Loucy (cell line): ENCODE data around the gene MYOD1.

Source experiments
- H2AFZ ChIP-seq: fragments of 200-600 bp; sonication (generic); 2 replicates; pipeline ENCODE4 v1.6.0; 2016; ENCODE audit warnings: antibody characterized with exemption, mild to moderate bottlenecking, low read length, moderate library complexity
- H3F3A ChIP-seq: fragments of 200-600 bp; 2 replicates; pipeline ENCODE4 v1.6.0; 2016; ENCODE audit warnings: antibody characterized with exemption, low read depth, mild to moderate bottlenecking
- H3K27me3 ChIP-seq: fragments of 200-600 bp; sonication (generic); 2 replicates; pipeline ENCODE4 v1.6.1; 2014; ENCODE audit warnings: low read length, mild to moderate bottlenecking; ENCODE audit not compliant: insufficient read depth, poor library complexity, severe bottlenecking
- H3K36me3 ChIP-seq: fragments of 200-600 bp; sonication (generic); 2 replicates; pipeline ENCODE4 v1.6.1; 2016; ENCODE audit warnings: low read length; ENCODE audit not compliant: insufficient read depth
- H3K4me1 ChIP-seq: fragments of 200-600 bp; sonication (generic); 2 replicates; pipeline ENCODE4 v1.5.1; 2014; ENCODE audit warnings: low read length, mild to moderate bottlenecking; ENCODE audit not compliant: insufficient read depth, poor library complexity, severe bottlenecking
- H3K4me2 ChIP-seq: fragments of 200-600 bp; sonication (generic); 2 replicates; pipeline ENCODE4 v1.6.0; 2014; ENCODE audit warnings: antibody characterized with exemption, low read length, low read depth, mild to moderate bottlenecking; ENCODE audit not compliant: poor library complexity, severe bottlenecking
- H3K4me3 ChIP-seq: fragments of 200-600 bp; sonication (generic); 2 replicates; pipeline ENCODE4 v1.5.1; 2014; ENCODE audit warnings: low read length, mild to moderate bottlenecking, mixed read lengths; ENCODE audit not compliant: poor library complexity, severe bottlenecking
- H3K79me2 ChIP-seq: fragments of 200-600 bp; sonication (generic); 2 replicates; pipeline ENCODE4 v1.6.1; 2014; ENCODE audit warnings: low read length; ENCODE audit not compliant: insufficient read depth
- H3K9ac ChIP-seq: fragments of 200-600 bp; sonication (generic); 2 replicates; pipeline ENCODE4 v1.6.0; 2014; ENCODE audit warnings: mild to moderate bottlenecking, low read depth, low read length, moderate library complexity; ENCODE audit not compliant: poor library complexity, severe bottlenecking
- H3K9me2 ChIP-seq: fragments of 200-600 bp; sonication (generic); replicated peaks from 2 replicates; pipeline ENCODE4 v1.6.1; 2016; ENCODE audit warnings: low read depth, low read length, mixed read lengths
- H3K9me3 ChIP-seq: fragments of 200-600 bp; sonication (generic); 2 replicates; pipeline ENCODE4 v1.6.1; 2014; ENCODE audit warnings: mild to moderate bottlenecking, antibody characterized with exemption, low read length, low read depth; ENCODE audit not compliant: insufficient read depth
- H4K20me1 ChIP-seq: fragments of 200-600 bp; sonication (generic); 2 replicates; pipeline ENCODE4 v1.6.0; 2014; ENCODE audit warnings: antibody characterized with exemption, low read length, mild to moderate bottlenecking; ENCODE audit not compliant: insufficient read depth, poor library complexity, severe bottlenecking
- EZH2phosphoT487 ChIP-seq: fragments of 200-600 bp; IDR thresholded peaks from 2 replicates; pipeline ENCODE4 v1.6.1; 2018; ENCODE audit warnings: antibody characterized with exemption, mild to moderate bottlenecking, moderate library complexity, borderline replicate concordance
- TF ChIP-seq, protein P1 (sequence below): fragments of 200-600 bp; sonication (generic); conservative IDR thresholded peaks from 2 replicates; pipeline ENCODE4 v1.5.1; 2014; ENCODE audit warnings: mild to moderate bottlenecking, antibody characterized with exemption, low read length

MYOD1 gene

DNA sequence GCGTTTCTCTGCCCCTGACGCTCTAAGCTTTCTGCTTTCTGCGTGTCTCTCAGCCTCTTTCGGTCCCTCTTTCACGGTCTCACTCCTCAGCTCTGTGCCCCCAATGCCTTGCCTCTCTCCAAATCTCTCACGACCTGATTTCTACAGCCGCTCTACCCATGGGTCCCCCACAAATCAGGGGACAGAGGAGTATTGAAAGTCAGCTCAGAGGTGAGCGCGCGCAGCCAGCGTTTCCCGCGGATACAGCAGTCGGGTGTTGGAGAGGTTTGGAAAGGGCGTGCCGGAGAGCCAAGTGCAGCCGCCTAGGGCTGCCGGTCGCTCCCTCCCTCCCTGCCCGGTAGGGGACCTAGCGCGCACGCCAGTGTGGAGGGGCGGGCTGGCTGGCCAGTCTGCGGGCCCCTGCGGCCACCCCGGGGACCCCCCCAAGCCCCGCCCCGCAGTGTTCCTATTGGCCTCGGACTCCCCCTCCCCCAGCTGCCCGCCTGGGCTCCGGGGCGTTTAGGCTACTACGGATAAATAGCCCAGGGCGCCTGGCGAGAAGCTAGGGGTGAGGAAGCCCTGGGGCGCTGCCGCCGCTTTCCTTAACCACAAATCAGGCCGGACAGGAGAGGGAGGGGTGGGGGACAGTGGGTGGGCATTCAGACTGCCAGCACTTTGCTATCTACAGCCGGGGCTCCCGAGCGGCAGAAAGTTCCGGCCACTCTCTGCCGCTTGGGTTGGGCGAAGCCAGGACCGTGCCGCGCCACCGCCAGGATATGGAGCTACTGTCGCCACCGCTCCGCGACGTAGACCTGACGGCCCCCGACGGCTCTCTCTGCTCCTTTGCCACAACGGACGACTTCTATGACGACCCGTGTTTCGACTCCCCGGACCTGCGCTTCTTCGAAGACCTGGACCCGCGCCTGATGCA, at the start of gene MYOD1:
Gene MYOD1 (plus strand): TSS at position 544 of the 910 bp plus-strand sequence. CDS start 212 bp downstream, at position 756.
- Histone ChIP-seq H3K27me3 (no peaks in the 10 kb centered on the region), H3K4me1 (no peaks in the 10 kb centered on the region), H3K4me3 (no peak within 1 kb of the TSS), H3K9me2 (no peaks in the 10 kb centered on the region), H3K4me2 (no peak within 1 kb of the TSS), H3K36me3 (no peaks in the 10 kb centered on the region), H3K79me2 (no peaks in the 10 kb centered on the region), H2AFZ (no peak within 1 kb of the TSS), H3F3A (no peaks in the 10 kb centered on the region), H4K20me1 (no peaks in the 10 kb centered on the region), H3K9ac (no peak within 1 kb of the TSS), H3K9me3 (no peaks in the 10 kb centered on the region)
- TF ChIP-seq, protein P1, sequence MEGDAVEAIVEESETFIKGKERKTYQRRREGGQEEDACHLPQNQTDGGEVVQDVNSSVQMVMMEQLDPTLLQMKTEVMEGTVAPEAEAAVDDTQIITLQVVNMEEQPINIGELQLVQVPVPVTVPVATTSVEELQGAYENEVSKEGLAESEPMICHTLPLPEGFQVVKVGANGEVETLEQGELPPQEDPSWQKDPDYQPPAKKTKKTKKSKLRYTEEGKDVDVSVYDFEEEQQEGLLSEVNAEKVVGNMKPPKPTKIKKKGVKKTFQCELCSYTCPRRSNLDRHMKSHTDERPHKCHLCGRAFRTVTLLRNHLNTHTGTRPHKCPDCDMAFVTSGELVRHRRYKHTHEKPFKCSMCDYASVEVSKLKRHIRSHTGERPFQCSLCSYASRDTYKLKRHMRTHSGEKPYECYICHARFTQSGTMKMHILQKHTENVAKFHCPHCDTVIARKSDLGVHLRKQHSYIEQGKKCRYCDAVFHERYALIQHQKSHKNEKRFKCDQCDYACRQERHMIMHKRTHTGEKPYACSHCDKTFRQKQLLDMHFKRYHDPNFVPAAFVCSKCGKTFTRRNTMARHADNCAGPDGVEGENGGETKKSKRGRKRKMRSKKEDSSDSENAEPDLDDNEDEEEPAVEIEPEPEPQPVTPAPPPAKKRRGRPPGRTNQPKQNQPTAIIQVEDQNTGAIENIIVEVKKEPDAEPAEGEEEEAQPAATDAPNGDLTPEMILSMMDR: no peak
- no peak for TF ChIP-seq EZH2phosphoT487

DNA sequence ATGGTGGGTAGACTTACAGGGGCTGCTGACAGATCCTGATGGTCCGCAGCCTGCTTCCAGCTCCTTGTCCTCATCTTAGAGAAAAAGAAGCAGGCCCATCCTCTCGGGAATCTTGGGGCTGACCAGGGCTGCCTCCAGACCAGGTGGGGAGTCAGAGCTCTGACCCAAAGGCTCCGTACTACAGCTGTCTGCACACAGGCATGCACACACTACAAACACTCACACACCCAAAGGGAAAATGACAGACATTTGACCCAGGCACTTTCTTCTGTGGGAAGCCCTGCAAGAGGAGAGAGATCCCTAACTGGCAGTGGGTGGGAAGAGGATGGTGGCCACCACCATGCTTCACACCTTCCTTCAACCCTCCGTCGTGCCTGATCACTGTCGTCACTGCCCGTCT, 46.9 kb upstream of the MYOD1 start:
- no peaks in the 10 kb centered on the region for H3K9me2 ChIP-seq

DNA sequence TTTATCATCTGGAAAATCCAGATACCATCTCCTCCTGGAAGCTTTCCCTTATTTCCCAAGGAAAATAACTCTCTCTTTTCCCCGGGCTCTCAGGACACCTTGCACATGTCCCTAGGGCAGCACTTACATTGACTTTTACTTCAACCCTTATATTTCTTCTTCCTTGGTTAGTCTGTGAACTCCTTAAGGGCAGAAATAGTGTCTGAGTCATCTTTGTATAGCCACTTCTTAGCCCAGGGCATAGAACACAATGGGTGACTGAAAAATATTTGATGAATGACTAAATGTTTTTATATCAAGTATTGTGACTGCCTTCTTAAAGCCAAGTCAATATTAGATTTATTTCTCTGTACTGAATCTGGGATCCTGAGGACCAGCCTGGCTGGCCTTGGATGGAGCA, 45.4 kb upstream of the MYOD1 start:
- H3K27me3 ChIP-seq: no peaks in the 10 kb centered on the region
- H3K9me2 ChIP-seq: no peaks in the 10 kb centered on the region
- H3K9me3 ChIP-seq: no peaks in the 10 kb centered on the region; the same call in 1 of the 2 replicates
- H3K4me3 ChIP-seq: no peak overlapping the region
- H3K36me3 ChIP-seq: no peaks in the 10 kb centered on the region
- H2AFZ ChIP-seq: no peak overlapping the region
- no peaks in the 10 kb centered on the region for H3F3A ChIP-seq
- no peaks in the 10 kb centered on the region for H3K4me1 ChIP-seq
- no peaks in the 10 kb centered on the region for H4K20me1 ChIP-seq
- no peak overlapping the region for H3K4me2 ChIP-seq
- no peaks in the 10 kb centered on the region for H3K79me2 ChIP-seq
- no peak overlapping the region for H3K9ac ChIP-seq
- TF ChIP-seq, protein P1: no peak
- TF ChIP-seq EZH2phosphoT487: no peak

More for the DNA sequence above, 46.9 kb upstream of the MYOD1 start:
- Histone ChIP-seq H3K27me3 (no peaks in the 10 kb centered on the region), H3K9me3 (no peaks in the 10 kb centered on the region; the same call in 1 of the 2 replicates), H3K36me3 (no peaks in the 10 kb centered on the region), H3K79me2 (no peaks in the 10 kb centered on the region), H2AFZ (no peak overlapping the region), H3F3A (no peaks in the 10 kb centered on the region), H3K4me3 (no peak overlapping the region), H3K4me2 (no peak overlapping the region), H4K20me1 (no peaks in the 10 kb centered on the region), H3K4me1 (no peaks in the 10 kb centered on the region), H3K9ac (no peak overlapping the region)
- TF ChIP-seq EZH2phosphoT487: no peak
- TF ChIP-seq, protein P1: no peak
